Colonic mucosa (tissue), 4 donors: ENCODE data around the gene PCLO. TPM values are rescaled to one million over a fixed set of nuclear protein-coding genes. Genes with fewer than 3 reads are reported as not detected.
"Not testable (repeated sequence)": the region's sequence is repeated elsewhere in the genome, so short reads cannot be mapped to it uniquely, and the experiment has no call there.

Experiments
- DNase-seq: peaks from one replicate; pipeline ENCODE4 v3.0.0-alpha.2; 2020
- H3K27ac ChIP-seq: fragments of 200-600 bp; one replicate; pipeline ENCODE4 v1.8.0; 2021
- H3K27me3 ChIP-seq: fragments of 200-600 bp; one replicate; pipeline ENCODE4 v1.8.0; 2021
- H3K36me3 ChIP-seq: fragments of 200-600 bp; one replicate; pipeline ENCODE4 v1.8.0; 2021
- H3K4me1 ChIP-seq: fragments of 200-600 bp; one replicate; pipeline ENCODE4 v1.8.0; 2021; ENCODE audit warnings: mild to moderate bottlenecking
- H3K4me3 ChIP-seq: fragments of 200-600 bp; one replicate; pipeline ENCODE4 v1.8.0; 2021
- H3K9ac ChIP-seq, 2 donors: one replicate each; pipeline ENCODE4 v1.7.0; 2013; ENCODE audit warnings: control low read depth in 2 of 2, low read depth in 2 of 2, low read length in 2 of 2
- H3K9me3 ChIP-seq: fragments of 200-600 bp; one replicate; pipeline ENCODE4 v1.8.0; 2021
- intact Hi-C: fragments of 100-400 bp; cut with DNase I; formaldehyde crosslinking; loops from one replicate; pipeline ENCODE4 v1.14.1; 2022
- total RNA-seq, 2 donors: library from RNA; stranded (reverse); fragmentation: NEBNext Ultra II Directional in 1 of 2; extraction: Animal tissue kit (Norgen Biotek cat#: 25700) in 1 of 2; gene quantifications; one replicate each; pipeline ENCODE4 v1.2.1, GENCODE V29; 2021
- TF ChIP-seq, protein P1 (sequence below): fragments of 200-600 bp; IDR thresholded peaks from one replicate; pipeline ENCODE4 v1.8.0; 2022; ENCODE audit warnings: antibody characterized with exemption, mild to moderate bottlenecking
- donor health status: healthy.
- donor health status: DM: no; HTN: no; CAD: no.
- donor health status: DM: no; HTN: no; CAD: no.

PCLO gene
- total RNA-seq, 2 donors from 2014 or later = 6.9 to 8.8 TPM

DNA sequence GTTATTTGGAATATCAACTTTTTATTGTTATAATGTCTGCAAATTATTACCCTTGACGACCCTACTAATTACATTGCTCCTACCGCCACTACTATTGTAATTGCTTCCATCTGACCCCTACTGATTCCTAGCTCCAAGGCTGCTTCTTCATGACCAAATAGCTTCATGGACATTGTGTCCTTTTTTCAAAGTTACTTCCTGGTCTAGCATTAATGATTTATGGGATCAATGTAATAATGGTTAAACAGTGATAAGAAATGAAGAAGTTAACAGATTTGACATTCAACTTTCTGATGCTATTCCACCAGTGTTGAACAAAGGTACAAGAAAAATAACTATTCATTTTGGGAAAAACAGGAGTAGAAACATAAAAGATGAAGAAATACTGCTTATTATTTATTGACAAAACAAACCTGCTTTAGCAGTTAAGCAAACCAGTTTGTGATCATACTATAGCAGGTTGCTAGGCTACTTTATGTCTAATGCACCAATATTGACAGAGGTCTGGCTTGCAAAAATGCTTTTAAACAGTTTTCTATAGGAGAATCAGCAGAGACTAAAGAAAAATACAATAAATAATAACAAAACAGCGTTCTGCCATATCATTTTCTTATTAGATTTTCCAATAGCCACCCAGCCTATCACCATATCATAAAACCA lies 125.8 kb downstream of the PCLO start:
- Histone ChIP-seq H3K36me3 (no peaks in the 10 kb centered on the region), H3K9me3 (no peaks in the 10 kb centered on the region), H3K4me1 (no peaks in the 10 kb centered on the region), H3K27me3 (no peaks in the 10 kb centered on the region), H3K27ac (no peak overlapping the region), H3K9ac (no peak overlapping the region), H3K4me3 (no peak overlapping the region)
- intact Hi-C loops = no loop called here
- TF ChIP-seq, protein P1, sequence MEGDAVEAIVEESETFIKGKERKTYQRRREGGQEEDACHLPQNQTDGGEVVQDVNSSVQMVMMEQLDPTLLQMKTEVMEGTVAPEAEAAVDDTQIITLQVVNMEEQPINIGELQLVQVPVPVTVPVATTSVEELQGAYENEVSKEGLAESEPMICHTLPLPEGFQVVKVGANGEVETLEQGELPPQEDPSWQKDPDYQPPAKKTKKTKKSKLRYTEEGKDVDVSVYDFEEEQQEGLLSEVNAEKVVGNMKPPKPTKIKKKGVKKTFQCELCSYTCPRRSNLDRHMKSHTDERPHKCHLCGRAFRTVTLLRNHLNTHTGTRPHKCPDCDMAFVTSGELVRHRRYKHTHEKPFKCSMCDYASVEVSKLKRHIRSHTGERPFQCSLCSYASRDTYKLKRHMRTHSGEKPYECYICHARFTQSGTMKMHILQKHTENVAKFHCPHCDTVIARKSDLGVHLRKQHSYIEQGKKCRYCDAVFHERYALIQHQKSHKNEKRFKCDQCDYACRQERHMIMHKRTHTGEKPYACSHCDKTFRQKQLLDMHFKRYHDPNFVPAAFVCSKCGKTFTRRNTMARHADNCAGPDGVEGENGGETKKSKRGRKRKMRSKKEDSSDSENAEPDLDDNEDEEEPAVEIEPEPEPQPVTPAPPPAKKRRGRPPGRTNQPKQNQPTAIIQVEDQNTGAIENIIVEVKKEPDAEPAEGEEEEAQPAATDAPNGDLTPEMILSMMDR = no peak
- DNase-seq = no peak

DNA sequence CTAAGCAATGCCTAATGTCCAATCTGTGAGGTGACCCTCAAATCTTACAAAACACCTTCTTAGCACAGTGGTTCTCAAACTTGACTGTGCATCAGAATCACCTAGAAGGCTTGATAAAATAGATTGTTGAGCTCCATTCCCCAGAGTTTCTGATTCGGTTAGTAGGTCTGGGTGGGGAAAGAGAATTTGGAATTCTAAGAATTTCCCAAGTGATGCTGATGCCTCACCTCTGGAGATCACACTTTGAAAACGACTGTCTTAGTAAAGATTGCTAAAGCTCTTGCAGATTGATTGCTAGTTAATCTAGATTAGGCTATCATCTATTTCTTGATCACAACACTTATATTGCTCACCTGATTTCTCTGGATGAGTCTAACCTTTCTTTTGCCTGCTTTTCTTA lies 126.6 kb downstream of the PCLO start:
- no peaks in the 10 kb centered on the region for H3K4me1 ChIP-seq
- H3K4me3 ChIP-seq = no peak overlapping the region
- H3K27ac ChIP-seq = no peak overlapping the region
- no peaks in the 10 kb centered on the region for H3K27me3 ChIP-seq
- no peak for DNase-seq
- TF ChIP-seq, protein P1 = no peak
- no peak overlapping the region for H3K9ac ChIP-seq
- intact Hi-C loops = no loop called here
- H3K9me3 ChIP-seq = no peaks in the 10 kb centered on the region
- no peaks in the 10 kb centered on the region for H3K36me3 ChIP-seq

DNA sequence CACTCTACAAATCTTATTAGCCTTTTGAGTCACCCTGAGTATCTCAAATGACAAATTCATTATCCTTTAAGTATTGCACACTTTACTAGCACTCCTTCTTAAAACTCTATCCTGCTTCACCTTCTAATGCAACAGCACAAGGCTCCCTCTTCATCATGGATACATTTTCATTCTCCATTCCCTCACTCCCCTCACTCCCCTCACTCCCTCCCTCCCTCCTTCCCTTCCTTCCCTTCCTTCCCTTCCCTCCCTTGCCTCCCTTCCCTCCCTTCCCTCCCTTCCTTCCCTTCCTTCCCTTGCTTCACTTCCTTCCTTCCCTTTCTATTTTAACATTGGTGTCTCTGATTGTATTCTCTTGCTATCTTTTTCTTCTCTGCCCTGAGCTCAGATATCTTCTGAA lies 130.5 kb downstream of the PCLO start:
- H3K4me1 ChIP-seq = no peaks in the 10 kb centered on the region
- H3K36me3 ChIP-seq = no peaks in the 10 kb centered on the region
- H3K9ac ChIP-seq = no peak overlapping the region
- H3K9me3 ChIP-seq = no peaks in the 10 kb centered on the region
- DNase-seq = no peak
- no peak overlapping the region for H3K4me3 ChIP-seq
- no peak overlapping the region for H3K27ac ChIP-seq
- intact Hi-C loops = no loop called here
- H3K27me3 ChIP-seq = no peaks in the 10 kb centered on the region
- TF ChIP-seq, protein P1 = no peak

DNA sequence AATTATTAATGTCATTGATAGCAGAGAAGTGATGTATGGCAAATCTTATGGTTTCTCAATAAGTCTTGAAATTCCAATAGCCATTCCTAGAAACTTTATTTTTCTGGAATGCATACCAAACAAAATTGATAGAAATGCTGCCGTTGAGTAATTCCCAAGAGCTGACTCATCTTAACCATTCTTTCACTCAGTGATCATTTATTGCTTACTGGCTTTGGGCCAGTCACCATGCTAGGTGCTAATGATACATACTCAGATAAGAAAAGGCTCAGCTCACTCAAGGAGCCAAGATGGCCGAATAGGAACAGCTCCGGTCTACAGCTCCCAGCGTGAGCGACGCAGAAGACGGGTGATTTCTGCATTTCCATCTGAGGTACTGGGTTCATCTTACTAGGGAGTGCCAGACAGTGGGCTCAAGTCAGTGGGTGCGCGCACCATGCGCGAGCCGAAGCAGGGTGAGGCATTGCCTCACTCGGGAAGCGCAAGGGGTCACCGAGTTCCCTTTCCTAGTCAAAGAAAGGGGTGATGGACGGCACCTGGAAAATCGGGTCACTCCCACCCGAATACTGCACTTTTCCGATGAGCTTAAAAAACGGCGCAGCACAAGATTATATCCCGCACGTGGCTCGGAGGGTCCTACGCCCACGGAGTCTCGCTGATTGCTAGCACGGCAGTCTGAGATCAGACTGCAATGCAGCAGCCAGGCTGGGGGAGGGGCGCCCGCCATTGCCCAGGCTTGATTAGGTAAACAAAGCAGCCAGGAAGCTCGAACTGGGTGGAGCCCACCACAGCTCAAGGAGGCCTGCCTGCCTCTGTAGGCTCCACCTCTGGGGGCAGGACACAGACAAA lies 138.6 kb downstream of the PCLO start:
- H3K36me3 ChIP-seq, DNase-seq, H3K4me1 ChIP-seq, H3K9me3 ChIP-seq, H3K9ac ChIP-seq, H3K27me3 ChIP-seq, H3K27ac ChIP-seq, H3K4me3 ChIP-seq, intact Hi-C loops: not testable (repeated sequence)

DNA sequence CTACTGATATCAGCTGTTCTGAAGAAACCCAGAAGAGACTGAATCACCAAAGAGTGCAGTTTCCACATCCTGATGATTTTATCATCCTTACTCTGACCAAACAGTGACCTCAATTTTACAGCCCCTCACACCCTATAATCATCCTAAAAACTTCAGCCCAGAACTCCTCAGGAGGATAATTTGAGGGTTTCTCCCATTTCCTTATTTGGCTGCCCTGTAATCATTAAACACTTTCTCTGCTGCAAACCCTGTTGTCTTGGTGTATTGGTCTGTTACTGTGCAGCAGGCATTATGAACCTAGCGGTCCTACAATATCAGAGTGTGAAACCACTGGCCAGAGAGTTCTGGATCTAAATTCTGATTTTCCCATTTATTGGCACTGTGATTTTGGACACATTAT lies 141.7 kb downstream of the PCLO start:
- Histone ChIP-seq H3K4me1 (no peaks in the 10 kb centered on the region), H3K4me3 (no peak overlapping the region), H3K27ac (no peak overlapping the region), H3K9ac (no peak overlapping the region), H3K9me3 (no peaks in the 10 kb centered on the region), H3K27me3 (no peaks in the 10 kb centered on the region), H3K36me3 (no peaks in the 10 kb centered on the region)
- intact Hi-C loops = no loop called here
- no peak for DNase-seq
- TF ChIP-seq, protein P1 = no peak

DNA sequence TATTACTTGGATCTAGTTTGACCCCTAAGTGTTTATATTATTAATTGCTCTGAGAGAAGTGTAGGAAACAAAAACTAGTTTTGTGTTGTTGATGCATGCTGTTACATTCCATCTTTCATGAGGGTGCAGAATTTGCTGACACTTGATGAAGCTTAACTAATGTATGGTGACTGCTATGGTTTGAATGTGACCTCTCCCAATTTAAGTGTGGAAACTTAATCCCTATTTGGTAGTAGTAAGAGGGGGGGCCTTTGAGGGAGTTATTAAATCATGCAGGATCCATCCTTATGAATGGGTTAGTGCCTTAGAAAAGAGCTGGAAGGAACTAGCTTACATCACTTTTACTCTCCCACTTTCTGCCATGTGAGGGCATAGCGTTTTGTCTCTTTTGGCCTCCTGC lies 142.5 kb downstream of the PCLO start:
- H3K36me3 ChIP-seq = no peaks in the 10 kb centered on the region
- TF ChIP-seq, protein P1 = no peak
- H3K27me3 ChIP-seq = no peaks in the 10 kb centered on the region
- no peaks in the 10 kb centered on the region for H3K9me3 ChIP-seq
- DNase-seq = no peak
- intact Hi-C loops = no loop called here
- H3K27ac ChIP-seq = no peak overlapping the region
- no peak overlapping the region for H3K4me3 ChIP-seq
- no peaks in the 10 kb centered on the region for H3K4me1 ChIP-seq
- no peak overlapping the region for H3K9ac ChIP-seq
